Hippocampal formation (tissue), 2 donors: Measurements from ENCODE around the gene CFAP45.

Source experiments
- DNase-seq, 2 donors: peaks; one replicate each; lab custom pipeline; 2025; lab: John Stamatoyannopoulos, UW

Gene CFAP45

GRCh38 chr1:159900086-159900680 lies at the start of gene CFAP45:
CFAP45 (minus strand) TSS chr1:159900165; CDS start chr1:159900098, 67 bp downstream.
- no peak for DNase-seq

- no peak for DNase-seq
Measured at GRCh38 chr1:159949123-159949522, 49.2 kb upstream of the CFAP45 start.

- no peak for DNase-seq
Measured at GRCh38 chr1:159947942-159948341, 48.0 kb upstream of the CFAP45 start.

- DNase-seq = no peak
Measured at GRCh38 chr1:159946242-159947187, 46.5 kb upstream of the CFAP45 start.

- DNase-seq = peak; percentile 55 to 57
Measured at GRCh38 chr1:159945483-159946241, 45.7 kb upstream of the CFAP45 start, which contains the start of gene IGSF9. IGSF9 (minus strand) TSS chr1:159945613; CDS start chr1:159943454, 2,159 bp downstream.

GRCh38 chr1:159944623-159945455 lies 44.9 kb upstream of the CFAP45 start:
- no peak for DNase-seq

GRCh38 chr1:159943908-159944622 lies 44.1 kb upstream of the CFAP45 start:
- DNase-seq = no peak

GRCh38 chr1:159943278-159943640 lies 43.3 kb upstream of the CFAP45 start:
- no peak for DNase-seq

GRCh38 chr1:159942632-159943277 lies 42.8 kb upstream of the CFAP45 start:
- DNase-seq = no peak

GRCh38 chr1:159941591-159942560 lies 41.9 kb upstream of the CFAP45 start:
- DNase-seq = no peak

- DNase-seq = no peak
Measured at GRCh38 chr1:159941141-159941540, 41.2 kb upstream of the CFAP45 start.

GRCh38 chr1:159940006-159940620 lies 40.1 kb upstream of the CFAP45 start:
- DNase-seq = no peak

- DNase-seq = no peak
Measured at GRCh38 chr1:159939678-159940002, 39.7 kb upstream of the CFAP45 start.

GRCh38 chr1:159938905-159939677 lies 39.1 kb upstream of the CFAP45 start:
- no peak for DNase-seq

- no peak for DNase-seq
Measured at GRCh38 chr1:159938211-159938852, 38.4 kb upstream of the CFAP45 start.

GRCh38 chr1:159937054-159937750 lies 37.2 kb upstream of the CFAP45 start:
- DNase-seq = no peak
